ENCODE data around the gene DDX21. TPM values are rescaled to one million over a fixed set of nuclear protein-coding genes. Genes with fewer than 3 reads are reported as not detected.

The DDX21 gene
- total and polyA plus RNA-seq, 9 donors, result 16.0 to 77.0 (median 38.7) TPM

GRCh38 chr10:68954904-68955303, 1.1 kb upstream of the DDX21 start:
- no peak overlapping the region for H3K4me3 ChIP-seq
- H3K36me3 ChIP-seq, result no peaks in the 10 kb centered on the region
- intact Hi-C loops (cut with DNase I), result loop anchor here in 1 of 4 donors (5.0 kb wide), 1 partner anchor 137 kb away; no protein-coding TSS in a partner anchor
- WGBS, 3 donors, result 85 to 92% (median 88%) methylated on average over 12 of the region's 12 CpGs
- H3K9me3 ChIP-seq, result no peaks in the 10 kb centered on the region
- H3K27me3 ChIP-seq, result no peaks in the 10 kb centered on the region
- no peak for TF ChIP-seq CTCF (IDR thresholded peaks at IDR 0.05)
- TF ChIP-seq EP300 (IDR thresholded peaks at IDR 0.05), result no peak
- no peak for TF ChIP-seq POLR2A (IDR thresholded peaks at IDR 0.05)
- peaks cover 9% of the 10 kb centered on the region for H3K4me1 ChIP-seq (ENCODE audit: insufficient read depth)
- DNase-seq, result no peak
- no peak overlapping the region for H3K27ac ChIP-seq

GRCh38 chr10:68955355-68955831, 577 bp upstream of the DDX21 start:
- intact Hi-C loops (cut with DNase I), result loop anchor here in 1 of 4 donors (5.0 kb wide), 1 partner anchor 137 kb away; no protein-coding TSS in a partner anchor
- Histone ChIP-seq H3K27me3 (no peaks in the 10 kb centered on the region), H3K4me3 (peak overlapping the region; percentile 93), H3K36me3 (no peaks in the 10 kb centered on the region), H3K9me3 (no peaks in the 10 kb centered on the region), H3K4me1 (ENCODE audit: insufficient read depth) (peaks cover 9% of the 10 kb centered on the region), H3K27ac (peak overlapping the region in 1 of 2 donors; percentile 80)
- no peak for DNase-seq
- 2 to 4% (median 3%) methylated on average over 16 of the region's 16 CpGs for WGBS, 3 donors
- TF ChIP-seq CTCF (IDR thresholded peaks at IDR 0.05) (no peak), EP300 (IDR thresholded peaks at IDR 0.05) (no peak), POLR2A (IDR thresholded peaks at IDR 0.05) (no peak)

- intact Hi-C loops (cut with DNase I), result loop anchor here in 1 of 4 donors (5.0 kb wide), 1 partner anchor 135 kb away; no protein-coding TSS in a partner anchor
- TF ChIP-seq EP300 (IDR thresholded peaks at IDR 0.05) (no peak), POLR2A (IDR thresholded peaks at IDR 0.05) (no peak), CTCF (IDR thresholded peaks at IDR 0.05) (no peak)
- 22 to 51% (median 37%) methylated on average over 7 of the region's 7 CpGs for WGBS, 3 donors
- no peak for DNase-seq
- Histone ChIP-seq H3K36me3 (no peaks in the 10 kb centered on the region), H3K27me3 (no peaks in the 10 kb centered on the region), H3K4me1 (ENCODE audit: insufficient read depth) (peaks cover 9% of the 10 kb centered on the region), H3K27ac (no peak overlapping the region), H3K4me3 (peak overlapping the region; percentile 93), H3K9me3 (no peaks in the 10 kb centered on the region)
Observed at GRCh38 chr10:68957284-68957615, 1.3 kb downstream of the DDX21 start.

GRCh38 chr10:68957654-68958053, 1.7 kb downstream of the DDX21 start:
- 34 to 49% (median 42%) methylated on average over 3 of the region's 3 CpGs for WGBS, 3 donors
- intact Hi-C loops (cut with DNase I), result loop anchor here in 1 of 4 donors (5.0 kb wide), 1 partner anchor 135 kb away; no protein-coding TSS in a partner anchor
- Histone ChIP-seq H3K4me3 (no peak overlapping the region), H3K27me3 (no peaks in the 10 kb centered on the region), H3K36me3 (no peaks in the 10 kb centered on the region), H3K9me3 (no peaks in the 10 kb centered on the region), H3K4me1 (ENCODE audit: insufficient read depth) (peaks cover 9% of the 10 kb centered on the region), H3K27ac (no peak overlapping the region)
- TF ChIP-seq CTCF (IDR thresholded peaks at IDR 0.05) (no peak), POLR2A (IDR thresholded peaks at IDR 0.05) (no peak), EP300 (IDR thresholded peaks at IDR 0.05) (no peak)
- DNase-seq, result no peak

Measured in ovary (tissue), 9 donors.